Upper lobe of left lung (tissue), 4 donors: ENCODE measurements around the gene PCBP3.

Experiments used
- EP300 ChIP-seq, 4 donors: sonication (generic); formaldehyde crosslinking; IDR thresholded peaks; one replicate each; pipeline ENCODE4 v1.5.1; 2017; ENCODE audit warnings: antibody characterized with exemption in 4 of 4, control low read depth in 2 of 4
- POLR2A ChIP-seq, 4 donors: fragments of 450-650 bp; IDR thresholded peaks; one replicate each; pipeline ENCODE4 v1.5.1; 2016 to 2017; ENCODE audit warnings: antibody characterized with exemption in 4 of 4, mild to moderate bottlenecking in 2 of 4

DNA sequence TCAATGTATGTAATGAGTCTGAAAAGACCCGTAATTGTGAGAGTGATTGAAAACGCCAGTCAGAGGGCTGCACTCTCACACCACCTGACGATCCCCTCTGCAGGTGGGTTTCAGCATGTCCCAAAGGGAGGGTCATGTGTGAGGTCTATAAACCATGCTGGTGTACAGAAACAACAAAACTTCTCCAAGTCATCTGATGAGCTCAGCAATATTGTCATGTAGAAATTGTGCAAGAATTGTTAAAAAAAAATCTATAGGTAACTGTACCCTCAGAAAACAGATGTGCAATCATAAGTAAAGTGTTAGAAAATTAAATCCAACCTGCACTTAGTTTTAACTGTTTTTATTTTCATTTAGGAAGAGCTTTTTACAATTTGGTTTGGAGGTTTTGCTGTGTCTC lies 152.5 kb downstream of the PCBP3 start:
- TF ChIP-seq POLR2A (IDR thresholded peaks at IDR 0.05): no peak
- TF ChIP-seq EP300 (IDR thresholded peaks at IDR 0.05): no peak
